ENCODE results near the gene AJUBA. TPM values are rescaled to one million over a fixed set of nuclear protein-coding genes. Genes with fewer than 3 reads are reported as not detected.

AJUBA gene
- 63.2 TPM for total RNA-seq

DNA sequence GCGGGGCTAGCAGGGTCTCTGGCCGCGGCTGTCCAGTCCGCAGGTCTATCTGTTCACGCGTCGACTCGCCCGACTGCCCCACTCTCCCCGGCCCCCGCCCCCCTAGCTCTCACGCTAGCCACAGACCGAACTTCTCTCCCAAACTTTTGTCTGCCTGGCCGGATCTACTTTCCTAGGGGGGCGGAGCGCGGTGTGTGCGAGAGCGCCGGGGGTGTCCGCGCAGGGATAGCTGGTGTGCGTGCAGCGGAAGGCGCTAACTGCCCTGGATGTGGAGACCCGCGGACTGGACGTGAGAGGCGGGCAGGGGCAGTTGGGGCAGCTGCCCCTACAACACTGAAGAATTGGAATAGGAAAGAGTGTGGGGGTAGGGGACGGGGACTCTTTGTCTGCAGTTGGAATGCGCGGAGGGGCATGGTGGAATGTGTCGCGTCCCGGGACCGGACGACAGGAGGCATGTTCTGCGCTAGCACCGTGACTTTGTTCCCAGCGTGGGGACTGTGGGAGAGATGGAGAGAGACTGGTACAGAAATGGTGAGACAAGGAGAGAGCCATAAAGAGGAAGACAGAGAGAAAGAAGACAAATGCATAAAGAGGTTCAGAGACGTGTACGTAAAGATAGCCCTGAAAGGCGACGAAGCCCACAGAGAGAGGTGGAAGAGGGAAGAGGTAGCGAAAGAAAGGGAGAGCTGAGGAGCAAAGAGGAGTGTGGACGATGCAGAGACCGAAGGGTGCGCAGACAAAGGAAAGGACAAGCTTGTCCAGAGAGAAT, at the start of gene AJUBA:
Gene AJUBA (minus strand): TSS at position 75 of the 769 bp plus-strand sequence. CDS start 285 bp downstream, outside the sequence.

DNA sequence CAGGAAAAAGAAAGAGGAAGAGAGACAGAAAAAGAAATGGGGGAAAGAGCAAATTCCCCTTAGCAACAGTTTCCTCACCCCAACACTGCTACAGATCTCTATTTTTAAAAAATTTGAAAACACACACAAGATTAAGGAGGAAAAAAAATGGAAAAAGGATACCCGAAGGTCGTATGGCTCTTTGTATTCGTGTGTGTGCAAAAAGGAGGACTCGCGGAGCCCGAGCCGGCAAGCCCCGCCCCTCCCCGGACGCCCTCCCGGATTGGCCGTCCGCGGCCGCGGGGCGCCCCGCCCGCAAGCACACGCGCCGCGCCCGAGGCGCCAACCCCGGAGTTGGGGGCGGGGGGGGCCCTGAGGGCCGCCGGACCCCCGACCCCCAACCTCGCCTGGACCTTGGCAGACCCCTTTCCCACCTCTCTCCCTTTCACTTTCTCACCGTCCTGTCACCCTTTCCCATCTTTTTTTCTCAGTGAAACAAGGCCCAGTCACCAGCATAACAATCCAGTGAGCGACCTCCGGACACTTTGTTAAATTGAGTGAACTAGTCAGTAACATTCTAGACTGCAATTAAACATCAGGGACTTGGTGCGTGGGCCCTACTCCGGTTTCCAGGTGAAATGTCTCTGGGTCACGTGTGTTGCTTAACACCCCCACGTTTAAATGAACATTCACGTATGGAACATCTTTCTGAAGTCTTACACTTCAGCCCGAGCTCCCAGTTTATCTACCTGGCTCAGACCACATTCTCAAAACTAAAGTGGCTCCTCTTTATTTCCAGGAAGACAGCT, 27.8 kb upstream of the AJUBA start, which contains the start of gene C14orf93:
Gene C14orf93 (minus strand): TSS at position 205 of the 788 bp plus-strand sequence. CDS start 11,120 bp downstream, outside the sequence.

DNA sequence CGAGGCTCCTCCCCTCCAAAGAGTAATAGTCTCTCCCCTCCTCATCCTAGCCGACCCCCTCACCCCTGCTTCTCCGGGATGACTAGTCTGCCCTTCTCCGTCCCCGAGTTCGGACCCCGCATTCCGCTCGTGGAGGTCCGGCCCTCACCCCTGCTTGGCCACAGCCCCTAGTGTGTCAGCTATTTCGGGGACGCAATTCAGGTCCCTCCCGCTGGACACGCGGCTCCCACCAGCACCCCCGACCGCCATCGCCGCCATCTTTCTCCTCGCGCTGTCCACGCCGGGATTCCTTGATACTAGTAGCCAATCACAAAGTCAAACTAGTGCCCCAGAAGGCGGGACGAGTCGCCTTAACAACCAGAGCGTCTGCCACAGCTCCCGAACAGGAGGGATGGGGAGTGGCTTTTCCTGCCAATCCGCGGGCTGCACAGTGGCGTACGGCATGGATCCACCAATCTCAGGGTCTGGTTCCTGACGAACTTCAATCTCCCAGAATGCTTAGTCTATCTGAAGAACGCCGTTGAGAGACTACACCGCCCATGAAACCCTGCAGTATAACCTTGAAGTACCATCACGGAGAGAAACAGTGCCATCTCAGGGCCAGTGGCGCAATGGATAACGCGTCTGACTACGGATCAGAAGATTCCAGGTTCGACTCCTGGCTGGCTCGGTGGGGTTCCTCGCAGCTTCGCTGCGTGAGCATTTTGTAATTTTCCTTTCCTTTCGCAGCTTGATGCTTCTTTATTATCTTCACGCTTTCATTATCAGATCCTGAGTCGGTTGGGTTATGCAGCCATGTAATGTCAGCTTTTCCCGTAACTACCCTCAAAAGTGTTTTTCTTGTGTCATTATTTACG, 53.0 kb downstream of the AJUBA start, which contains the start of gene PRMT5:
Gene PRMT5 (minus strand): TSS at position 273 of the 857 bp plus-strand sequence. CDS start 15 bp downstream, at position 258.

Other genes starting within 250 kb of the AJUBA start
- gene OXA1L, start 215.9 kb downstream of the AJUBA start, total RNA-seq = 94.2 TPM
- 33.2 TPM for gene SLC7A7, start 167.1 kb downstream of the AJUBA start, total RNA-seq
- 53.2 TPM for gene MRPL52, start 152.7 kb downstream of the AJUBA start, total RNA-seq
- gene MMP14, start 146.0 kb downstream of the AJUBA start, total RNA-seq = 112 TPM
- gene LRP10, start 110.8 kb downstream of the AJUBA start, total RNA-seq = 57.5 TPM
- 0.41 TPM for gene REM2, start 99.3 kb downstream of the AJUBA start, total RNA-seq
- gene RBM23, start 63.4 kb downstream of the AJUBA start, total RNA-seq = 94.8 TPM
- gene PRMT5, start 53.2 kb downstream of the AJUBA start, total RNA-seq = 108 TPM
- 57.0 TPM for gene HAUS4, start 25.5 kb downstream of the AJUBA start, total RNA-seq
- gene C14orf93, start 27.6 kb upstream of the AJUBA start, total RNA-seq = 16.8 TPM
- 126 TPM for gene PSMB5, start 52.3 kb upstream of the AJUBA start, total RNA-seq
- not detected for gene PSMB11, start 59.7 kb upstream of the AJUBA start, total RNA-seq
- 18.1 TPM for gene CDH24, start 75.0 kb upstream of the AJUBA start, total RNA-seq
- 120 TPM for gene ACIN1, start 112.6 kb upstream of the AJUBA start, total RNA-seq
- gene C14orf119, start 113.0 kb upstream of the AJUBA start, total RNA-seq = 28.4 TPM
- not detected for gene CIROP, start 122.4 kb upstream of the AJUBA start, total RNA-seq
- 1.1 TPM for gene CEBPE, start 136.7 kb upstream of the AJUBA start, total RNA-seq
- 50.2 TPM for gene SLC7A8, start 201.1 kb upstream of the AJUBA start, total RNA-seq

Measured in metanephros (tissue), 1 donor.